OCI-M2 (cell line): Measurements from ENCODE around the gene ZBTB3.
"Not testable (repeated sequence)": the region's sequence is repeated elsewhere in the genome, so short reads cannot be mapped to it uniquely, and the experiment has no call there.

Source experiments
- DNase-seq: peaks from one replicate; lab custom pipeline; 2025; ENCODE audit not compliant: unreplicated experiment; lab: John Stamatoyannopoulos, UW

Gene ZBTB3

GRCh38 chr11:62757846-62758788 is 4.2 kb upstream of the ZBTB3 start:
- DNase-seq = no peak

- DNase-seq = no peak
These were observed 1.2 kb upstream of the ZBTB3 start for GRCh38 chr11:62755086-62755615.

- no peak for DNase-seq
These were observed 795 bp downstream of the ZBTB3 start for GRCh38 chr11:62752994-62753735.

GRCh38 chr11:62752177-62752785 is 1.7 kb downstream of the ZBTB3 start:
- DNase-seq = no peak

- not testable (repeated sequence) for DNase-seq
These were observed 4.0 kb downstream of the ZBTB3 start for GRCh38 chr11:62749931-62750330.

- no peak for DNase-seq
These were observed 6.3 kb downstream of the ZBTB3 start for GRCh38 chr11:62747475-62748160.

GRCh38 chr11:62737196-62737595 is 16.8 kb downstream of the ZBTB3 start:
- no peak for DNase-seq

GRCh38 chr11:62732830-62733229 is 21.1 kb downstream of the ZBTB3 start:
- no peak for DNase-seq

GRCh38 chr11:62730076-62730475 is 23.9 kb downstream of the ZBTB3 start:
- not testable (repeated sequence) for DNase-seq

- DNase-seq = no peak
These were observed 25.6 kb downstream of the ZBTB3 start, which contains the start of gene TTC9C for GRCh38 chr11:62728171-62728988. Gene TTC9C, plus strand, starts transcription at chr11:62728486. Its CDS starts 363 bp downstream, at chr11:62728849.

- DNase-seq = peak; percentile 73
These were observed 26.1 kb downstream of the ZBTB3 start for GRCh38 chr11:62727872-62728170.

- peak; percentile 81 for DNase-seq
These were observed 26.6 kb downstream of the ZBTB3 start, which contains the start of gene HNRNPUL2 for GRCh38 chr11:62727165-62727871. Gene HNRNPUL2, minus strand, starts transcription at chr11:62727457. Its CDS starts 301 bp downstream, at chr11:62727156.

GRCh38 chr11:62726915-62727164 is 27.1 kb downstream of the ZBTB3 start:
- DNase-seq = no peak

GRCh38 chr11:62726156-62726914 is 27.6 kb downstream of the ZBTB3 start:
- DNase-seq = no peak

- no peak for DNase-seq
These were observed 28.3 kb downstream of the ZBTB3 start for GRCh38 chr11:62725646-62726045.

- no peak for DNase-seq
These were observed 29.8 kb downstream of the ZBTB3 start for GRCh38 chr11:62724171-62724570.

GRCh38 chr11:62721994-62722393 is 32.0 kb downstream of the ZBTB3 start:
- DNase-seq = no peak

- no peak for DNase-seq
These were observed 34.5 kb downstream of the ZBTB3 start for GRCh38 chr11:62719302-62719978.
